ENCODE measurements around the gene FBRSL1. TPM values are rescaled to one million over a fixed set of nuclear protein-coding genes. Genes with fewer than 3 reads are reported as not detected.

FBRSL1 gene
- total RNA-seq, 2 experiments from 2014 or later, result 36.7 to 47.0 TPM

DNA sequence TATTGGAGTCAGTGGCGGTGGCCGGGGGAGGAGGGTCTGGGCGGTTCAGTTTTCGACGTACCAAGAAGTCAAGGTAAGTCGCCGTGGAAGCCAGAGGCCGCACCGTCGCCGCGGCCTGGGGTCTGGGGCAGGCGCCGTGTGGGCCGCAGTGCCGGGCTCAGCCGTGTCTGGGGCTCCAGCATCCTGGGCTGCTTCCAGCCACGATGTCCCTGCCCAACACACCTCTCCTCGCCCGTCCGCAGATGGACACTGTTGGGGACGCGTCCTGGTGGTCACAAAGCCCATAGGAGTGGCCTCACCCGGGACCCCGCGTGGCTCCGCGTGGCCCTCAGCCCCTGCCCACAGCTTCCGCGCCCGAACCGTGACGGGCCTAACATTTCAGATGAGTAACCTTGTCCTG, 59.1 kb downstream of the FBRSL1 start:
- Mint-ChIP-seq H3K4me1 (peaks cover 4% of the 10 kb centered on the region), H3K9me3 (no peaks in the 10 kb centered on the region), H3K27me3 (no peaks in the 10 kb centered on the region), H3K36me3 (ENCODE audit: low read depth) (no peaks in the 10 kb centered on the region), H3K27ac (no peak overlapping the region), H3K4me3 (no peak overlapping the region)
- POLR2A ChIA-PET, result no interaction called here
- CTCF ChIA-PET, result no interaction called here
- DNase-seq, result no peak

DNA sequence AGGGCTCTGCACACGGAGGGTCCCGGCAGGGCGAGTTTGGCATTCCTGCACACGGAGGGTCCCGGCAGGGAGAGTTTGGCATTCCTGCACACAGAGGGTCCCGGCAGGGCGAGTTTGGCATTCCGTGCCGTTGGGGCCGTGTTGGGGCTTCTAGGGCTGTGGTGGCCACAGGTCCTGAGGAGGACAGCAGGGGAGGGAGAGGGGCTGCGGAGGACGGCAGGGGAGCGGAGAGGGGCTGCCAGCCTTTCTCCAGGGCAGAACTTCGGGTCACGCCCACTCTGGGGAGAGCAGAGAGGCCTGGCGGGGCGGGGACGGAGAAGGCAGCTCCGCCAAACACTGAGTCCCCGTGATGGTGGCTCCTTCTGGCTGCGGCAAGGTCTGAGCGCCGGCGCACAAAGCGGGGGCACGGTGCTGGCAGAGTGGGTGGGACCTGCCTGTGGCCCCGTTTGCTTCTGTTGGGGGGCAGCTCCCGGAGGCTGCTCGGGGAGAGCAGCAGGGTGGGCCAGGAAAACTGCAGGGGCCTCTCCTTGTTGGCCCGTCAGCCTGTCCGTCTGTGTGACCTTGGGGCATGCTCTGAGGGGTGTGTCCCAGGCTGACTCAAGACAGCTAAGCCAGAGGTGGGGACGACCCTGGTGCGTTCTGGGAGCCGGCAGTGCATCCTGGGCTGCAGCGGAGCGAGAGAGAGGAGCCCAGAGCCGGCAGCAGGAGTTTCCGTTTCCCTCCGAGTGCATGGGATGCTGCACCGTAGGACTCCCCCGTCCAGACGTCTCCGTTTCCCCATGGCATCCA, 60.3 kb downstream of the FBRSL1 start:
- Mint-ChIP-seq H3K27me3 (no peaks in the 10 kb centered on the region), H3K4me3 (no peak overlapping the region), H3K36me3 (ENCODE audit: low read depth) (no peaks in the 10 kb centered on the region), H3K27ac (no peak overlapping the region), H3K4me1 (no peaks in the 10 kb centered on the region), H3K9me3 (no peaks in the 10 kb centered on the region)
- ChIA-PET CTCF (interaction anchor here (0.5 kb wide), 1 partner anchor 58 kb away, joined by 6 read pairs; no protein-coding TSS in a partner anchor), POLR2A (no interaction called here)
- no peak for DNase-seq

DNA sequence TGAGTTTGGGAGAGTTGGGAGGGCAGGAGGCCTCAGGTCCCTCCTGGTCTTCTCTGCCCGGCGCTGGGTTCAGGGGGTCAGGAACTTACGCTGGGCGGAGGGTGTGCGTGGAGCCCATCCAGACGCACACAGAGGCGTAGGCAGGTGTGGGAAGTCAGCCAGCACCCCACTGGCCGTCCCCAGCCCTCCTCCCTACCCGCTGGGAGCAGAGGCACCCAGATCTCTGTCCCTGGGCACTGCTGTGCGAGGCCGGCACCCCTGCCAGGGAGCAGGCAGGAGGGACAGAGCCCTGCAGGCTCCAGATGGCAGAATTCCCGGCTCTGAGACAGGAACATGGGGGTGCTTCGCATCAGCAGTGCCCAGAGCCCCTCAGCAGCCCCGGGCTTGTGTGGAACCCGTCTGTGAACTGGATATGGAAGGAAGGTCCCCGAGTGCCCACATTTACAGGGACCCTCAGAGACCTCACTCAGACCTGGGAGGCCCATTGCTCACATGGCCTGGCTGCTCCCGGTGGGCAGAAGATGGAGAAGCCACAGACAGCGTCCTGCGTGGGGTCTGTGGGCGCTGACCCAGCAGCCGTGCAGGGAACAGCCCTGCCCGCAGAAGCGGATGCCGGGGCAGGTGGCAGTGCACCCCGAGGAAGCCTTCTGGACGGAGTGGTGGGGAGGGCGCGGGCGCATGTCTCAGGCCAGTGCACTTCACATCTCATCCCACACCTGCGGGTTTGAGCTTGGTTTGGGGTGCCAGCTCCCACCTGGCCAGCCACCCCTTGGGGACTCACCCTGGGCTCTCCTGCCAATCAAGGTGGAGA, 61.1 kb downstream of the FBRSL1 start:
- no peaks in the 10 kb centered on the region for H3K4me1 Mint-ChIP-seq
- H3K4me3 Mint-ChIP-seq, result no peak overlapping the region
- no peak for DNase-seq
- no peaks in the 10 kb centered on the region for H3K27me3 Mint-ChIP-seq
- no peaks in the 10 kb centered on the region for H3K36me3 Mint-ChIP-seq (ENCODE audit: low read depth)
- H3K27ac Mint-ChIP-seq, result no peak overlapping the region
- ChIA-PET POLR2A (no interaction called here), CTCF (interaction anchor here (0.5 kb wide), 1 partner anchor 57 kb away, joined by 6 read pairs; no protein-coding TSS in a partner anchor)
- no peaks in the 10 kb centered on the region for H3K9me3 Mint-ChIP-seq

DNA sequence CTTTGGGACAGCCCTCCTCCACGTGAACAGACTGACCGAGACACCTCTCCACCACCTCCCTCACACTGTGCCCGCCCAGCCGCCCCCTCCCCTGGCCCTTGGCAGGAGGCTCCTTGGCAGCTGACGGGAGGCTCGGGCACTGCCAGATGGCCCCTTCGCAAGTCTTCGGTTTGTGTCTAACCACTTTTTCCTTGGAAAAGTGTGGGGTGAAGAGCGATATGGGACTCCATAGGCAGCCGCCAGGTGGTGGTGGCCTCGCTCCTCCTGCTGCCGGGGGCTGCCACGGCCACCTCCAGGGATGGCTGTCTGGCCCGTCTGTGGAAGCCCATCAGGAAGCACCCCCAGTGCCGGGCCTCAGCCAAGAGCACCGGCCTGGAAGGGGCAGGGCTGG, 61.7 kb downstream of the FBRSL1 start:
- Mint-ChIP-seq H3K36me3 (ENCODE audit: low read depth) (no peaks in the 10 kb centered on the region), H3K27ac (no peak overlapping the region), H3K9me3 (no peaks in the 10 kb centered on the region), H3K4me3 (no peak overlapping the region), H3K27me3 (no peaks in the 10 kb centered on the region), H3K4me1 (no peaks in the 10 kb centered on the region)
- CTCF ChIA-PET, result no interaction called here
- DNase-seq, result no peak
- POLR2A ChIA-PET, result no interaction called here

DNA sequence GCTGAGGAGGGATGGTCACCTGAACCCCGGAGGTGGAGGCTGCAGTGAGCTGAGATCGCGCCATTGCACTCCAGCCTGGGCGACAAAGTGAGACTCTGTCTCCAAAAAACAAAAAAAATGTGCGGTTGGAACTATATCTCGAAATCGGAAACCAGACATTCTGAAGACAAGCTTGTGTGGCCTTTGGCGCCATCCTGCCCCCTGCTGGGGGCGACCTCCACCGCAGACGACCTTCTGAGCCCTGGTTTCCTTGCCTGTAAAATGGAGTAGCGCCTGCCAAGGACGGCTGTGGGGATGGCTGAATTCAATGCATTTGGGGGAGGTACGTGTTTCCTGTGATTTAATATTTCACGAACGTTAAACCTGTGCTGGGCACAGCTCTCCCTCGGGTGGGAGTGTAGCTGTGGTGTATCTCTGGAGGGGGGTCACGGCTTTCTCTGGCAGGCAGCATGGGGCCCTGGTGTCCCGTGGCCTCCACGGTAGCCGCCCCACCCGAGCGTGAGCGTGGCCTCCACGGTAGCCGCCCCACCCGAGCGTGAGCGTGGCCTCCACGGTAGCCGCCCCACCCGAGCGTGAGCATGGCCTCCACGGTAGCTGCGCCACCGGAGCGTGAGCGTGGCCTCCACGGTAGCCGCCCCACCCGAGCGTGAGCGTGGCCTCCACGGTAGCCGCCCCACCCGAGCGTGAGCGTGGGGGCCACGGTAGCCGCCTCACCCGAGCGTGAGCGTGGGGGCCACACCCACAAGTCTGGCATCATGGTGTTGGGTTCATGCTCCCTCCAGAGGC, 65.1 kb downstream of the FBRSL1 start:
- H3K9me3 Mint-ChIP-seq, result no peaks in the 10 kb centered on the region
- H3K27me3 Mint-ChIP-seq, result peaks cover 13% of the 10 kb centered on the region
- no peak overlapping the region for H3K4me3 Mint-ChIP-seq
- peak; percentile 32 for DNase-seq
- peaks cover 6% of the 10 kb centered on the region for H3K4me1 Mint-ChIP-seq
- ChIA-PET POLR2A (no interaction called here), CTCF (interaction anchor here (1.2 kb wide), 1 partner anchor 137 kb away, joined by 3 read pairs; no protein-coding TSS in a partner anchor)
- no peaks in the 10 kb centered on the region for H3K36me3 Mint-ChIP-seq (ENCODE audit: low read depth)
- H3K27ac Mint-ChIP-seq, result no peak overlapping the region

DNA sequence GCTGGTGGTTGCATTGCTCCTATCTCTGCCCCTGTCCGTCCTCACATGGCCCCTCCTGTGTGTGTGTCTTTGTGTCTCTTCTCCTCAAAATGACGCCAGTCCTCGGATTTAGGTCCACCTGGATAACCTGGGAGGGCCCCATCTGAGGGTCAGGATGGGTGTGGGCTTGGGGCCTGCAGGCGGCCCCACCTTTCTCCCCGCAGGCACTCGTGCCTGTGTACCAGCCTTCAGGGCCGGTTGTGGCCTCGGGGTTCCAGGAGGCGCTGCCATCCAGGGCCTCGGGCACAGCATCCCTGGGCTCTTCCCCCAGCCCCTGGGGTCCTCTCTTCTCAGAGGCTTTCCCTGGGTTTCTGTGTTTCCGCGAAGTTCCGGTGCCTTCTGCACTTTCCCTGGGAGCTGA, 65.7 kb downstream of the FBRSL1 start:
- DNase-seq, result no peak
- no peak overlapping the region for H3K4me3 Mint-ChIP-seq
- ChIA-PET POLR2A (no interaction called here), CTCF (interaction anchor here (1.2 kb wide), 1 partner anchor 136 kb away, joined by 3 read pairs; no protein-coding TSS in a partner anchor)
- peaks cover 6% of the 10 kb centered on the region for H3K4me1 Mint-ChIP-seq
- H3K9me3 Mint-ChIP-seq, result no peaks in the 10 kb centered on the region
- no peak overlapping the region for H3K27ac Mint-ChIP-seq
- no peaks in the 10 kb centered on the region for H3K36me3 Mint-ChIP-seq (ENCODE audit: low read depth)
- peaks cover 13% of the 10 kb centered on the region for H3K27me3 Mint-ChIP-seq

DNA sequence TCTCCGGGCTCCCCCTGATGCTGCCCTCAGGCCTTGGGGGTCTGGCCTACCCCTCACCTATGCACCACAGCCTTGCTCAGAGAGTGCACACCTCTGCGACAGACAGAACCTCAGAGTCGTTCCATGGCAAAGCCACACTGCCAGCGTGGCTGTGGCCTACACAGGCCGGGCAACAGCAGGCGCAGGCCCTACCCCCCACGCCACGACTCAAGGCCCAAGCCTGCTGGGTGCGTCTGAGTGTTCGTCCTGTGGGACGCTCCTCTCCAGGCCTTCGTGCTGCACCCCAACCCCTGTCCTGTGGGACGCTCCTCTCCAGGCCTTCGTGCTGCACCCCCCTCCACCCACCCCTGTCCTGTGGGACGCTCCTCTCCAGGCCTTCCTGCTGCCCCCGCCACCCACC, 66.3 kb downstream of the FBRSL1 start:
- H3K27ac Mint-ChIP-seq, result no peak overlapping the region
- ChIA-PET POLR2A (no interaction called here), CTCF (no interaction called here)
- peaks cover 9% of the 10 kb centered on the region for H3K4me1 Mint-ChIP-seq
- H3K4me3 Mint-ChIP-seq, result no peak overlapping the region
- H3K9me3 Mint-ChIP-seq, result no peaks in the 10 kb centered on the region
- DNase-seq, result no peak
- peaks cover 13% of the 10 kb centered on the region for H3K27me3 Mint-ChIP-seq
- H3K36me3 Mint-ChIP-seq (ENCODE audit: low read depth), result no peaks in the 10 kb centered on the region

DNA sequence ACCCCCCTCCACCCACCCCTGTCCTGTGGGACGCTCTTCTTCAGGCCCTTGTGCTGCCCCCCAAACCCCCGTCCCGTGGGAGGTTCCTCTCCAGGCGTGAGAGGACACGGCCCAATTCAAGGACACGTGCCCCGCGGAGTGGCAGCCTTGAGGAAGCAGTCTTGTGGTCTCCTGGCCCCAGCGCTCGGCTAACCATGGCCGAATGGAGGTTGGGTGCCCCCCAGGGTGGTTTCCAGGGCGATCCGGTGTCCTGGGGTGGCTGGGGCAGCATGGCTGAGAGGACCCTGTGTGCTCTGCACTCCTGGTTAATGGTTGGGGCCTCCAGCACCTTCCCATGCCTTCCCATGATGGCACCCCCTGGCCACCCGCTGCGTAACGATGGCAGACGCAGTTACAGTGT, 66.8 kb downstream of the FBRSL1 start:
- DNase-seq, result no peak
- H3K4me1 Mint-ChIP-seq, result peaks cover 10% of the 10 kb centered on the region
- ChIA-PET POLR2A (no interaction called here), CTCF (no interaction called here)
- H3K4me3 Mint-ChIP-seq, result no peak overlapping the region
- no peak overlapping the region for H3K27ac Mint-ChIP-seq
- peaks cover 13% of the 10 kb centered on the region for H3K27me3 Mint-ChIP-seq
- no peaks in the 10 kb centered on the region for H3K9me3 Mint-ChIP-seq
- H3K36me3 Mint-ChIP-seq (ENCODE audit: low read depth), result no peaks in the 10 kb centered on the region

DNA sequence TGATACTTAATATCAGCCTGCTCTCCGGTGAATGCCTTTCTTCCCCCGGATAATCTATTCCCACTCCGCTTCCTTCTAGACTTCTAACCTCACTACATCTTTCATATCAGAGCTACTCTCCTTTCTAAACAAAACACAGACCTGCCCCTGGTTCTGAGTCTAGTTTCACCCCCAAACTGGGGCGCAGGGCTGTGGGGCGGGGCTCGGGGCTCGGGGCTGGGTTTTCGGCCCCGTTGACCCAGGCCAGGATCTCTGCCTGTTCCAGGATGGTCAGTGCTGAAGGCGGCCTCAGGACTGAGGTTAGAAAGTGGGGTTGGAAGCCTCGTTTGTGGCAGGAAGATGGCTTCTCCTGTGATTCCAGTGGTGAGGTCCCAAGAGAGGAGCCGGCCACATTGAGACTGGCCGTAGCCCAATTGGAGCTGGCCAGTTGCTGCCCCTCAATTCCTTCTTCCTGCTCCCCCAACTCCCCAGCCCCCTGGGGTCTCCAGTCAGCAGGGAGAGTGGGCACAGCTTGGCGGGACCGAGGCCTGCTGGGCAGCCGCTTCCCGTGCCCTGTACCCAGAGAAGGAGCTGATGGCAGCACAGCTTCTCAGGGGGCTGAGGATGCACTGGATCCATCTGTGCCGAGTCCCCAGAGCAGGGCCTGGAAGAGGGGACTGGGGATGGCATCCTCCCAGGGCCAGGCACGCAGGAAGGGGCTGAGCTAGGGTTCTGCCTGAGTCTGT, 67.5 kb downstream of the FBRSL1 start:
- POLR2A ChIA-PET, result no interaction called here
- no peak for DNase-seq
- no peak overlapping the region for H3K27ac Mint-ChIP-seq
- CTCF ChIA-PET, result no interaction called here
- no peaks in the 10 kb centered on the region for H3K9me3 Mint-ChIP-seq
- no peaks in the 10 kb centered on the region for H3K36me3 Mint-ChIP-seq (ENCODE audit: low read depth)
- H3K4me3 Mint-ChIP-seq, result no peak overlapping the region
- peaks cover 13% of the 10 kb centered on the region for H3K27me3 Mint-ChIP-seq
- H3K4me1 Mint-ChIP-seq, result peaks cover 10% of the 10 kb centered on the region

DNA sequence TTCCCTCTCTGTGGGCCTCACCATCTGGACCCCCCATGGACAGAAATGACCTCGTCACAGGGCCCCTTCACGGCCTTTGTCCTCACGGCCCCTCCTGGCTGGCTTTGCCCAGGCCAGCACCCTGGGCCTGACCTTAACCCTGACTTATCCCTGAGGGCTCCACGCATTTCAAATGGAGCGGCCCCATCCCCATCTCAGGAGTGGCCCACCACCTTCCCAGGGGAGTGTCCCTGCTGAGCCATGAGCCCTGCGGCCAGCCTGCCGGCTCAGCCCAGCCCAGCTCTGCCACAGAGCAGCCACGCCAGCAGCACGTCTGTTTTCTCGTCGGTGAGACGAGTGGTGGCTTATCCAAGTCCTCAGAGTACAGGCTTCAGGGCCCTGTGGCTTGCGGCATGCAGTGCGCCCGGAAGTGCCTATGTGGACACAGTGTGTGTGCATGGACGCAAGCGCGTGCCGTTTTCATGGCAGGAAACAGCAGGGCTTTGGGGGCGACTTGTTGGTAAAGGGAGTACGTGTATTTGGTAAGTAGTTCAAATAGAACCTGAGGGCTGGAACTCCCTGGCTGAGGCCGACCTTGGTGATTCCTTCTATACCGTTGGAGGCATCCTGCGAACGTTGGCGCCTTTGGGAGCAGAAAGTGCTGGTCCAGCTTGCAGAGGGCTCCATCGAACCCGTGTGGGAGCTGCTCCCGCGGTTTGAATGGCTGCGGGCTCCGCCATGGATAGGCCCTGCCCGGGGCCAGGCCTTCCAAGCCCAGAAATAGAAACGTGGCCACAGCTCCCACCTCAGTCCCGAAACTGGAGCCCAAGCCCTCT, 68.3 kb downstream of the FBRSL1 start:
- peak overlapping the region; percentile 43 for H3K4me3 Mint-ChIP-seq
- no peaks in the 10 kb centered on the region for H3K9me3 Mint-ChIP-seq
- POLR2A ChIA-PET, result interaction anchor here (0.6 kb wide), 1 partner anchor 536 kb away, joined by 3 read pairs; no protein-coding TSS in a partner anchor
- H3K27me3 Mint-ChIP-seq, result peaks cover 13% of the 10 kb centered on the region
- H3K36me3 Mint-ChIP-seq (ENCODE audit: low read depth), result no peaks in the 10 kb centered on the region
- peak; percentile 19 for DNase-seq
- CTCF ChIA-PET, result interaction anchor here (1.4 kb wide), 1 partner anchor 143 kb away, joined by 4 read pairs; no protein-coding TSS in a partner anchor
- H3K27ac Mint-ChIP-seq, result no peak overlapping the region
- peaks cover 10% of the 10 kb centered on the region for H3K4me1 Mint-ChIP-seq

DNA sequence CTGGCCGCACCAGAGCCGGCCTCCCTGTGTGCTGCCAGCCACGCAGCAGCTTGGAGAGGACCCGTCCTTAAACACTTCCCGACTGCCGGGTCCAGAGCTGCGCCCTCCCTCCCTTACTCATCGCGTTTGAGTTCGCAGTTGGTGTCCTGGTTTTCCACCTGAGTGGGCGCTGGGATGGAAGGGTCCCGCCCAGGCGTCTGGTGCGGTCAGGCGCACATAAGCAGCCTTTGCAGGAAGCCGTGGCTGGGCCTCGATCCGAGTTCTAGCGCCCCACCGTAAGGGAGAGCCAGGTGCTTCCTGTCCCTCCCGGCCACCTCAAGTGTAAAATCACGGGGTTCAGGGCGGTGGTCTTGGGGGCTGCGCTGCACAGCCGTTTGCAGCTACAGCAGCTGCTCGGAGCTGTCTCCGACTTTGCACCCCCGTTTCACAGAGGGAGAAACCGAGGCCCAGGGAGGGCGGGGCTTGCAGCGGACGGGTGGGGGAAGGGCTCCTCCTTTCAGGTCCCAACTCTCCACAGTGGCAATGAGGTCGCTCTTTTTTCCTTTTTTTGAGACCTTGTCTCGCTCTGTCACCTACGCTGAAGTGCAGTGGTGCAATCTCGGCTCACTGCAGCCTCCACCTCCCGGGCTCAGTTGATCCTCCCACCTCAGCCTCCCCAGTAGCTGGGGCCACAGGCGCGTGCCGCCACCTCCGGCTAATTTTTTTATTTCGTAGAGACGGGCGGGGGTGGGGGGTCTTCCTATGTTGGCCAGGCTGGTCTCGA, 69.1 kb downstream of the FBRSL1 start:
- DNase-seq, result no peak
- Mint-ChIP-seq H3K4me1 (peaks cover 10% of the 10 kb centered on the region), H3K36me3 (ENCODE audit: low read depth) (no peaks in the 10 kb centered on the region), H3K27me3 (peaks cover 13% of the 10 kb centered on the region), H3K27ac (no peak overlapping the region), H3K9me3 (no peaks in the 10 kb centered on the region), H3K4me3 (peak overlapping the region; percentile 43)
- ChIA-PET CTCF (interaction anchor here (1.4 kb wide), 1 partner anchor 144 kb away, joined by 4 read pairs; no protein-coding TSS in a partner anchor), POLR2A (interaction anchor here (0.6 kb wide), 1 partner anchor 536 kb away, joined by 3 read pairs; no protein-coding TSS in a partner anchor)

Measured in activated CD4-positive, alpha-beta memory T cell treated with anti-CD3 and anti-CD28 coated beads, Interleukin-2, amount 10 ng/mL, durations not matched to agents 7 days and 5 days (primary cell).